Subcutaneous preadipocyte (primary cell): ENCODE data around the gene EXOC1L. TPM values are rescaled to one million over a fixed set of nuclear protein-coding genes. Genes with fewer than 3 reads are reported as not detected.

Experiments used
- small RNA-seq: library from RNA; depleted of rRNA; stranded (forward); fragments of <200 nt; gene quantifications from one replicate; pipeline ENCODE3, GENCODE V24; 2012
- total RNA-seq: library from RNA; depleted of rRNA; stranded (reverse); fragments of >200 nt; gene quantifications from 2 replicates; pipeline ENCODE4 v1.2.3, GENCODE V29; 2012

EXOC1L gene
- not detected in 2 replicates for total RNA-seq

GRCh38 chr4:55819634-55820033 lies at the start of gene EXOC1L:
Gene EXOC1L (plus strand): TSS chr4:55819790. CDS start chr4:55820027, 237 bp downstream.

GRCh38 chr4:55853484-55854046 lies 34.0 kb downstream of the EXOC1L start, which contains the start of gene EXOC1:
Gene EXOC1 (plus strand): TSS chr4:55853648. CDS start chr4:55858324, 4,676 bp downstream.

Small RNA genes lying within 50 kb of the gene (small RNA-seq; reads per million reads assigned to genes)
- gene RNU6-276P (not detected), gene RNU6-652P (not detected)

Other genes with a start within 250 kb of the EXOC1L start
- gene PDCL2, start 227.5 kb upstream of the EXOC1L start, total RNA-seq = not detected in 2 replicates
- gene NMU, start 183.5 kb upstream of the EXOC1L start, total RNA-seq = not detected in 2 replicates
- 38.9 and 44.6 TPM in 2 replicates for gene EXOC1, start 33.9 kb downstream of the EXOC1L start, total RNA-seq
- 4.8 and 9.6 TPM in 2 replicates for gene CEP135, start 129.2 kb downstream of the EXOC1L start, total RNA-seq